ENCODE data around the gene UFM1. TPM values are rescaled to one million over a fixed set of nuclear protein-coding genes. Genes with fewer than 3 reads are reported as not detected.

The UFM1 gene
- total RNA-seq, 4 donors from 2014 or later, result 18.3 to 61.6 (median 37.2) TPM

GRCh38 chr13:38316129-38316528 is 33.5 kb upstream of the UFM1 start:
- H3K36me3 ChIP-seq, result no peaks in the 10 kb centered on the region
- in situ Hi-C loops (cut with MboI; ENCODE audit: low pct_ligation_motif_present in 1 of 4, low pct_unique_long_range_greater_than_20kb in 1 of 4, low sequenced_read_pairs in 3 of 4), result no loop called here
- no peaks in the 10 kb centered on the region for H3K9me3 ChIP-seq
- no peak overlapping the region for H3K4me3 ChIP-seq
- no peaks in the 10 kb centered on the region for H3K4me1 ChIP-seq
- intact Hi-C loops (cut with DNase I; ENCODE audit: low total_unique reads), result no loop called here
- no peak overlapping the region for H3K27ac ChIP-seq
- H3K27me3 ChIP-seq, result no peaks in the 10 kb centered on the region
- TF ChIP-seq EP300 (IDR thresholded peaks at IDR 0.05; ENCODE audit: low read depth) (no peak), POLR2A (IDR thresholded peaks at IDR 0.05) (no peak), POLR2AphosphoS5 (IDR thresholded peaks at IDR 0.05) (no peak), CTCF (IDR thresholded peaks at IDR 0.05) (no peak)
- DNase-seq, result no peak

- TF ChIP-seq POLR2A (IDR thresholded peaks at IDR 0.05) (no peak), CTCF (IDR thresholded peaks at IDR 0.05) (no peak), POLR2AphosphoS5 (IDR thresholded peaks at IDR 0.05) (no peak), EP300 (IDR thresholded peaks at IDR 0.05; ENCODE audit: low read depth) (no peak)
- H3K27ac ChIP-seq, result no peak overlapping the region
- no peak overlapping the region for H3K4me3 ChIP-seq
- no peaks in the 10 kb centered on the region for H3K27me3 ChIP-seq
- no peaks in the 10 kb centered on the region for H3K4me1 ChIP-seq
- intact Hi-C loops (cut with DNase I; ENCODE audit: low total_unique reads) (no loop called here), in situ Hi-C loops (cut with MboI; ENCODE audit: low pct_ligation_motif_present in 1 of 4, low pct_unique_long_range_greater_than_20kb in 1 of 4, low sequenced_read_pairs in 3 of 4) (no loop called here)
- WGBS, 2 donors (ENCODE audit: low coverage in 1 of 2), result 89 to 90% methylated on average over 5 of the region's 5 CpGs
- H3K9me3 ChIP-seq, result no peaks in the 10 kb centered on the region
- H3K36me3 ChIP-seq, result no peaks in the 10 kb centered on the region
- no peak for DNase-seq
Measured at GRCh38 chr13:38321654-38322053, 28.0 kb upstream of the UFM1 start.

GRCh38 chr13:38325426-38325825 is 24.2 kb upstream of the UFM1 start:
- H3K36me3 ChIP-seq, result no peaks in the 10 kb centered on the region
- TF ChIP-seq POLR2A (IDR thresholded peaks at IDR 0.05), result no peak
- TF ChIP-seq POLR2AphosphoS5 (IDR thresholded peaks at IDR 0.05), result no peak
- no peak for TF ChIP-seq CTCF (IDR thresholded peaks at IDR 0.05)
- TF ChIP-seq EP300 (IDR thresholded peaks at IDR 0.05; ENCODE audit: low read depth), result no peak
- H3K9me3 ChIP-seq, result no peaks in the 10 kb centered on the region
- H3K4me3 ChIP-seq, result no peak overlapping the region
- DNase-seq, result no peak
- in situ Hi-C loops (cut with MboI; ENCODE audit: low pct_ligation_motif_present in 1 of 4, low pct_unique_long_range_greater_than_20kb in 1 of 4, low sequenced_read_pairs in 3 of 4), result no loop called here
- WGBS, 2 donors (ENCODE audit: low coverage in 1 of 2), result 88 to 92% methylated on average over 1 of the region's 1 CpG
- H3K27me3 ChIP-seq, result no peaks in the 10 kb centered on the region
- no peak overlapping the region for H3K27ac ChIP-seq
- no peaks in the 10 kb centered on the region for H3K4me1 ChIP-seq
- intact Hi-C loops (cut with DNase I; ENCODE audit: low total_unique reads), result no loop called here

GRCh38 chr13:38328699-38329098 is 21.0 kb upstream of the UFM1 start:
- no peak for TF ChIP-seq EP300 (IDR thresholded peaks at IDR 0.05; ENCODE audit: low read depth)
- Histone ChIP-seq H3K27me3 (no peaks in the 10 kb centered on the region), H3K27ac (no peak overlapping the region), H3K4me1 (no peaks in the 10 kb centered on the region), H3K36me3 (no peaks in the 10 kb centered on the region), H3K9me3 (no peaks in the 10 kb centered on the region), H3K4me3 (no peak overlapping the region)
- intact Hi-C loops (cut with DNase I; ENCODE audit: low total_unique reads) (no loop called here), in situ Hi-C loops (cut with MboI; ENCODE audit: low pct_ligation_motif_present in 1 of 4, low pct_unique_long_range_greater_than_20kb in 1 of 4, low sequenced_read_pairs in 3 of 4) (no loop called here)
- no peak for DNase-seq
- WGBS, 2 donors (ENCODE audit: low coverage in 1 of 2), result 79 to 80% methylated on average over 2 of the region's 2 CpGs

- intact Hi-C loops (cut with DNase I; ENCODE audit: low total_unique reads) (no loop called here), in situ Hi-C loops (cut with MboI; ENCODE audit: low pct_ligation_motif_present in 1 of 4, low pct_unique_long_range_greater_than_20kb in 1 of 4, low sequenced_read_pairs in 3 of 4) (no loop called here)
- TF ChIP-seq POLR2AphosphoS5 (IDR thresholded peaks at IDR 0.05), result no peak
- no peak for TF ChIP-seq POLR2A (IDR thresholded peaks at IDR 0.05)
- TF ChIP-seq EP300 (IDR thresholded peaks at IDR 0.05; ENCODE audit: low read depth), result no peak
- no peak for TF ChIP-seq CTCF (IDR thresholded peaks at IDR 0.05)
- Histone ChIP-seq H3K36me3 (no peaks in the 10 kb centered on the region), H3K27ac (no peak overlapping the region), H3K9me3 (no peaks in the 10 kb centered on the region), H3K27me3 (no peaks in the 10 kb centered on the region), H3K4me1 (no peaks in the 10 kb centered on the region), H3K4me3 (no peak overlapping the region)
- DNase-seq, result no peak
- 87 to 95% methylated on average over 2 of the region's 2 CpGs for WGBS, 2 donors (ENCODE audit: low coverage in 1 of 2)
Measured at GRCh38 chr13:38334845-38335244, 14.8 kb upstream of the UFM1 start.
